Gastrocnemius medialis (tissue), 4 donors: ENCODE data around the gene CFAP141.

Experiments
- POLR2A ChIP-seq, 2 donors: fragments of 450-650 bp; IDR thresholded peaks; one replicate each; pipeline ENCODE4 v1.6.1; 2017; ENCODE audit warnings: antibody characterized with exemption in 2 of 2, mild to moderate bottlenecking in 2 of 2, moderate library complexity in 2 of 2
- TF ChIP-seq, protein P1 (sequence below), 5 experiments: fragments of 450-650 bp in 3 of 5; fragments of 200-600 bp in 2 of 5; sonication (generic) in 2 of 5; IDR thresholded peaks in 4 of 5; conservative IDR thresholded peaks in 1 of 5; 1 replicate in 4 of 5; 2 replicates in 1 of 5; pipeline ENCODE4 v1.5.1; 2016 to 2019; ENCODE audit warnings: antibody characterized with exemption in 5 of 5, mild to moderate bottlenecking in 3 of 5, moderate library complexity in 3 of 5

- no peak for TF ChIP-seq POLR2A (IDR thresholded peaks at IDR 0.05)
- TF ChIP-seq, protein P1, sequence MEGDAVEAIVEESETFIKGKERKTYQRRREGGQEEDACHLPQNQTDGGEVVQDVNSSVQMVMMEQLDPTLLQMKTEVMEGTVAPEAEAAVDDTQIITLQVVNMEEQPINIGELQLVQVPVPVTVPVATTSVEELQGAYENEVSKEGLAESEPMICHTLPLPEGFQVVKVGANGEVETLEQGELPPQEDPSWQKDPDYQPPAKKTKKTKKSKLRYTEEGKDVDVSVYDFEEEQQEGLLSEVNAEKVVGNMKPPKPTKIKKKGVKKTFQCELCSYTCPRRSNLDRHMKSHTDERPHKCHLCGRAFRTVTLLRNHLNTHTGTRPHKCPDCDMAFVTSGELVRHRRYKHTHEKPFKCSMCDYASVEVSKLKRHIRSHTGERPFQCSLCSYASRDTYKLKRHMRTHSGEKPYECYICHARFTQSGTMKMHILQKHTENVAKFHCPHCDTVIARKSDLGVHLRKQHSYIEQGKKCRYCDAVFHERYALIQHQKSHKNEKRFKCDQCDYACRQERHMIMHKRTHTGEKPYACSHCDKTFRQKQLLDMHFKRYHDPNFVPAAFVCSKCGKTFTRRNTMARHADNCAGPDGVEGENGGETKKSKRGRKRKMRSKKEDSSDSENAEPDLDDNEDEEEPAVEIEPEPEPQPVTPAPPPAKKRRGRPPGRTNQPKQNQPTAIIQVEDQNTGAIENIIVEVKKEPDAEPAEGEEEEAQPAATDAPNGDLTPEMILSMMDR (IDR thresholded peaks at IDR 0.05 in 4 of 5, conservative IDR thresholded peaks at IDR 0.05 in 1 of 5), result no peak
Measured at GRCh38 chr1:154166207-154166606, 39.9 kb downstream of the CFAP141 start.
